NB4 (cell line): ENCODE data around the gene MCF2L.

Source experiments
- CTCF ChIP-seq: IDR thresholded peaks from one replicate; pipeline ENCODE4 v1.5.1; 2012; ENCODE audit warnings: low read depth, low read length
- POLR2A ChIP-seq: IDR thresholded peaks from 2 replicates; pipeline ENCODE4 v1.6.1; 2011; ENCODE audit warnings: mild to moderate bottlenecking; ENCODE audit not compliant: insufficient read length; ENCODE audit errors: extremely low read depth

DNA sequence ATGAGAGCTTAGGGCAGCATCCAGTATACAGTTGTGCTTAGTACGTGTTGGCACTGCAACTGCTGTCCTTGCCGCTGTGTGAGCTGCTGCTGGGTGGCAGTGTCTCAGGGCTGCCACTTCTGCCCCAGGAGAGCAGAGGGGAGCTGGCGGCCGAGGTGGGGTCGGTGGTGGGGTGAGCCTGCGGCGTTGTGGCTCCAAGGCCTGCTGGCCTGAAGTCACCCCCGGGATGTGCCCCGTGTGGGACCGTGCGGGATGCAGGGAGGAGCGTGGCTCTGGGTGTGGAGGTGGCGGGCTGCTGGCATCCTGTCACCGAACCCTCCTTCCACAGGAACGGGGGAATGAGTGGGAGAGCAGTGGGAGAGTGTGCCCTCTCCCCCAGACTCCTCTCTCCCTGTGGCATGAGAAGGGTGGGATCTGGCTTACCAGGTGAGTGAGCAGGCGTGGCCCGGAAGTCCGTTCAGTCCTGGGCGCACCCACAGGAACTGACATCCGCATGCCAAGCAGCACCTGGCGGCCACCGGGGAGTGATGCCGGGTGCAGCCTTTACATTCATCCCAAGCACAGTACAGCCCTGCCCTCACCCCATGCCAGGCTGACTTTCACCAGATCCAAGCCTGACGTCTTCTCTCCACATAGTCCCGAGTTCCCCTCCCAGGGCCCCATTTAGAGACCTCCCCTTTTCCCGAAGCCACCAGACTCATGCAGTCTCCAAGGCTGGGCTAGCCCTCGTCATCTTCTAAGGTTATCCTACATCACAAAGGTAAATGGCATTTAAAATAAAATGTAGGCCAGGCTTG is 26.6 kb downstream of the MCF2L start:
- TF ChIP-seq CTCF (no peak), POLR2A (no peak)
